SJSA1 (cell line): ENCODE data around the gene ASB4. TPM values are rescaled to one million over a fixed set of nuclear protein-coding genes. Genes with fewer than 3 reads are reported as not detected.
"Not testable (repeated sequence)": the region's sequence is repeated elsewhere in the genome, so short reads cannot be mapped to it uniquely, and the experiment has no call there.

ENCODE experiments used
- DNase-seq, 2 experiments: peaks; one replicate each; pipeline ENCODE4 v3.0.0-alpha.2; 2015 to 2020; ENCODE audit warnings: low spot score in 2 of 2, low read depth in 1 of 2
- H3K27ac ChIP-seq: fragments of 250-450 bp; sonication (Bioruptor Pico); 2 replicates; pipeline ENCODE4 v1.5.1; 2020; ENCODE audit warnings: mild to moderate bottlenecking, moderate library complexity
- H3K27me3 ChIP-seq: fragments of 250-450 bp; sonication (Bioruptor Pico); replicated peaks from 2 replicates; pipeline ENCODE4 v1.5.1; 2020; ENCODE audit warnings: mild to moderate bottlenecking, moderate library complexity
- H3K36me3 ChIP-seq: fragments of 250-450 bp; sonication (Bioruptor Pico); 2 replicates; pipeline ENCODE4 v1.5.1; 2020; ENCODE audit warnings: mild to moderate bottlenecking
- H3K4me1 ChIP-seq: fragments of 250-450 bp; sonication (Bioruptor Pico); replicated peaks from 2 replicates; pipeline ENCODE4 v1.6.1; 2021; ENCODE audit warnings: mild to moderate bottlenecking
- H3K4me3 ChIP-seq: fragments of 250-450 bp; sonication (Bioruptor Pico); 2 replicates; pipeline ENCODE4 v1.5.1; 2020; ENCODE audit warnings: mild to moderate bottlenecking
- H3K9me3 ChIP-seq: fragments of 250-450 bp; sonication (Bioruptor Pico); replicated peaks from 2 replicates; pipeline ENCODE4 v1.5.1; 2020; ENCODE audit warnings: mild to moderate bottlenecking
- total RNA-seq: library from RNA; depleted of rRNA; stranded (reverse); fragments of >200 nt; shearing (Covaris generic); gene quantifications from 2 replicates; pipeline ENCODE4 v1.2.3, GENCODE V29; 2014; rRNA removed

The ASB4 gene, protein sequence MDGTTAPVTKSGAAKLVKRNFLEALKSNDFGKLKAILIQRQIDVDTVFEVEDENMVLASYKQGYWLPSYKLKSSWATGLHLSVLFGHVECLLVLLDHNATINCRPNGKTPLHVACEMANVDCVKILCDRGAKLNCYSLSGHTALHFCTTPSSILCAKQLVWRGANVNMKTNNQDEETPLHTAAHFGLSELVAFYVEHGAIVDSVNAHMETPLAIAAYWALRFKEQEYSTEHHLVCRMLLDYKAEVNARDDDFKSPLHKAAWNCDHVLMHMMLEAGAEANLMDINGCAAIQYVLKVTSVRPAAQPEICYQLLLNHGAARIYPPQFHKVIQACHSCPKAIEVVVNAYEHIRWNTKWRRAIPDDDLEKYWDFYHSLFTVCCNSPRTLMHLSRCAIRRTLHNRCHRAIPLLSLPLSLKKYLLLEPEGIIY
- total RNA-seq = not detected in 2 replicates

DNA sequence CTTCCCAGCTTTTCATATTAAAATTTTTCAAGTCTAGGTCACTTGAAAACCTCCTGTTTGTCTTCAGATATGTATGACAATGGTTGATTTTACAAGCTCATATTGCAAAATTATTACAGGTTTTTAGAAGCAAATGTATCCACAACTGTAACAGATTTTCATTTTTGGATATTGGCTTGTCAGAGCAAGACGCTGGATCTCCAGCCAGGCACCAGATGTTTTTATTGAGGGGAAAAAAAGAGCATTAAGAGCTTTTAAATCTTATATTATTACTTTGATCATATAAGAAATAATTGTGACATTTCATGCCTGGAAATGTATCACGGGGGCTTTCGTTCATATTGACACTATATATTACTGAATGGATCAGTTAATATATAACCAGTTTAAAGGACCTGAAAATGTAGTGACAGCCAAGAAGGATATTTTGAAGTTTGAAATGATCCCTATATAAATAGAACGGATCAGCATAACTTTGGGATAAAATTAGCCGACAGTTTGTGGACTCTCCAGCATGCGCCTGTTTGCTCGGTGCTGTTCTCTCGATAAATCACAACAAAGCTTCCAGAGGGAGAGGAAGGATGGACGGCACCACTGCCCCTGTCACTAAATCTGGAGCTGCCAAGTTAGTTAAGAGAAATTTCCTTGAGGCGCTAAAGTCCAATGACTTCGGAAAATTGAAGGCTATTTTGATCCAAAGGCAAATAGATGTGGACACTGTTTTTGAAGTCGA is at the start of gene ASB4:
TSS of gene ASB4 (plus strand) at position 553 of the 733 bp plus-strand sequence. CDS start at position 582, 29 bp downstream.
- Histone ChIP-seq H3K27me3 (peaks cover 4% of the 10 kb centered on the region), H3K9me3 (no peaks in the 10 kb centered on the region), H3K4me3 (no peak within 1 kb of the TSS), H3K4me1 (no peaks in the 10 kb centered on the region), H3K36me3 (no peaks in the 10 kb centered on the region), H3K27ac (no peak within 1 kb of the TSS)
- no peak for DNase-seq

DNA sequence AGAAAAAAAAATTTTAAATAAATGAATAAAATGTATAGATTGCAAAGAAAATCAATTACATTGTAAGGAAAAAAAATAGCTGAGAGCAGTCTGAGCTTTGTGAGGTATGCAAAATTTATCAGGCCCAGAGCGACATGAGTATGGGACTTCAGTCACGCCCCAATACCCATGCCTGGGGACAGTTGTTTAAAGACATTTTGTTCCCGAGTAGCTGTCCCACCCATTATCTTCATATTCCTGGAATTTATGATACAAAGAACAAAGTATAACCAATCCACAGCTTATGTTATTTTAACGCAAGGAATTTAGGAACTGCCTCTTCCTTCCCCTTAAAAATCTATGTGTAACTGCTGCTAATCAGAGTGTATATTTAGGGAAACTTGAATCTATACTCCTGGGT is 49.3 kb upstream of the ASB4 start:
- DNase-seq = no peak
- Histone ChIP-seq H3K9me3 (no peaks in the 10 kb centered on the region), H3K27ac (no peak overlapping the region), H3K4me1 (peaks cover 14% of the 10 kb centered on the region), H3K4me3 (no peak overlapping the region), H3K27me3 (no peaks in the 10 kb centered on the region), H3K36me3 (0 out of 2 replicates have a peak, but pooled peaks cover 3% of the 10 kb centered on the region)

DNA sequence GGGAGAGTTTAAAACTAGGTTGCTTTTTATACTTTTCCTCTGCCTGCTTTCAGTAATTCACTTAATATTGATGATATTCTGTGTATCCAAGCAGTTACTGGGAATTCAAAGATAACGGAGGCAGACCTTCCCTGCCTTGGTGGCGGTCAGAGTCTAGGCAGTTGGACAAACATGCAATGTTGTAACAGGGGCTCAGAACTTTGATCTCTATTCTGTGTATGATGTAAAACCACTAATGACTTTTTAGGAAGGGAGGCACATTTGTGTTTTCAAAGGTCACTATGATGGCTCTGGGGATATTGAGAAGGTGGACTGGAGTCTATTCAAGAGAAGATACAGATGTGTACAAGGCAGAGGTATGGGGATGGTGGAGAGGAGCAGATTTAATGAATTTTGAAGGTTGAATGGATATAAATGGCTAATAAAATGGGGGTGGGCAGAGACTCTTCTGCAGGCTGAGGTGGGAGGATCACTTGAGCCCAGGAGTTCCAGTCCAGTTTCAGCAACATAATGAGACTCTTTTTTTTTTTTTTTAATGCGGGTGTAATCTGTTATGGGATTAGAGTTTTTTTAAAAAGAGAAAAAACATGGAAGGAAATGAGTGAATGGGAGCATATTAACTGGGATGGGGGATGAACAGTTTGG is 45.2 kb upstream of the ASB4 start:
- no peak for DNase-seq
- no peak overlapping the region for H3K4me3 ChIP-seq
- H3K27ac ChIP-seq = no peak overlapping the region
- peaks cover 1% of the 10 kb centered on the region for H3K4me1 ChIP-seq
- H3K36me3 ChIP-seq = no peaks in the 10 kb centered on the region
- H3K27me3 ChIP-seq = no peaks in the 10 kb centered on the region
- H3K9me3 ChIP-seq = no peaks in the 10 kb centered on the region

DNA sequence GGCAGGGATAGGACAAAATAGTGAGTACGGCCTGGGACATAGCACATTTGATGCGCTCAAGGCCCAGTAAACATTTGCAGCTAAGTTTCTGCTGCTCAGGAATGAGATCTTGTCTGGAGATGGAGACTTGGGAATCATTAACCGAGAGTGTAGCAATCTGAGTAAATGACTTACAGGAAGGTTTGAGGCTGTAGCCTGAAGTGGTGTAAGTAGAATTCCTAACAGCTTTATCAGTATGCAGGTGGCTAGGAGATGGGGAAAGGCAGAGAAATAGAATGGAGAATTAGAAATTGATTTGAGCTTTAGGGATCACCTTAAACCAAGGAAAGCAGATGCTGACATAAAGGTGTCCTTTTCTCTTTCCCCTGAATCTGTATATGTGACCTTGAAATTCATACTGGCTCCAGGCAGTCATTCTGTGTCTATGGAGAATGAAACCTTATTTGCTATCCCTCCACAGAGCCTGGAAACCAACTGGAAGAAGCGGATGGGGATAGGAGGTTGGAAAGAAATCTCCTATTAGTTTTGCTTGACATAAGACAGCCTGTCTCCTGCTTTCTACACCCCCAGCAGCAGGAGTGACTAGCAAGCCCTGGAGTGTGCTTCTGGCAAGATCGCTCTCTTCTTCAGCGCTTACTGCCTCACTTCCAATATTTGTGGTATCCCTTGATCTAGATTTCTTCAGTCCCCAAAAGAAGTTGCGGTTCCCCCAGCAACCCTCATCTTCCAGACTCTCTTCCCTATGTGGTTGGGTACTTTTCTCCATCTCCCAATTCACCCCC is 44.5 kb upstream of the ASB4 start:
- H3K9me3 ChIP-seq = no peaks in the 10 kb centered on the region
- DNase-seq = no peak
- H3K4me1 ChIP-seq = no peaks in the 10 kb centered on the region
- no peaks in the 10 kb centered on the region for H3K27me3 ChIP-seq
- H3K36me3 ChIP-seq = no peaks in the 10 kb centered on the region
- no peak overlapping the region for H3K4me3 ChIP-seq
- no peak overlapping the region for H3K27ac ChIP-seq

DNA sequence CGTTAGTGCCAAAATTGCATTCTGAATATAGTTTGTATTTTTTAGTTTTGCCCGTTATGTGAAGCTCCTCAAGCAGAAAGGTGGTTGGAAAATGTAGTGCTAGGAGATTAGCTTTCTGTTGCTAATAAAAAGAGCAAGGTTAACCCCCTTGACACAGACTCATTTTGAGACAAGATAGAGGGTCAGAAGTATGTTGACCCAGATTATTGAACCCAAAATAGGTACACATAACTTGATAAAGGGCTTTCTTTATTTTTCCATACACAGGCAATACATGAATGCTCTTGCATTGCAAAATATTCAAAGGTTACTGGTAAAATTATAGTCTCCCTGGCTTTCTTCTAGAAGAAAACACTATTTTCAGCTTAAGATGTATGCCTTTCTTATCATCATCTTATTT is 40.9 kb upstream of the ASB4 start:
- no peak overlapping the region for H3K27ac ChIP-seq
- no peaks in the 10 kb centered on the region for H3K9me3 ChIP-seq
- 0 out of 2 replicates have a peak, but pooled peaks cover 5% of the 10 kb centered on the region for H3K27me3 ChIP-seq
- H3K4me1 ChIP-seq = no peaks in the 10 kb centered on the region
- no peaks in the 10 kb centered on the region for H3K36me3 ChIP-seq
- no peak for DNase-seq
- H3K4me3 ChIP-seq = no peak overlapping the region

DNA sequence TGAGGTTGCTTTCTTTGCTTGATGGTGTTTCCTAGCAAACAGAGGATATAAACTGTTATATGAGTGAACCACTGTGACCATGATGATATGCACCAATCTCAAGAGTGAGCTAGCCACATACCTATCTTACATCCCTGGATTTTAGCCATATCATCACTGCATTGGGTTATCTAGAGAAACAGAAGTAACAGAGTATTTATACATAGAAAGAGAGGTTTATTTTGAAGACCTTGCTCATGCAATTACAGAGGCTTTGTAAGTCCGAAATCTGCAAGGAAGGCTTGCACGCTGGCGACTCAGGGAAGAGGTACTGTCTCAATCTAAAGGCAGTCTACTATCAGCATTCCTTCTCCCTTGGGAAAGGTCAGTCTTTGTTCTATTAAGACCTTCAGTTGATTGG is 39.1 kb upstream of the ASB4 start:
- no peaks in the 10 kb centered on the region for H3K4me1 ChIP-seq
- no peak for DNase-seq

DNA sequence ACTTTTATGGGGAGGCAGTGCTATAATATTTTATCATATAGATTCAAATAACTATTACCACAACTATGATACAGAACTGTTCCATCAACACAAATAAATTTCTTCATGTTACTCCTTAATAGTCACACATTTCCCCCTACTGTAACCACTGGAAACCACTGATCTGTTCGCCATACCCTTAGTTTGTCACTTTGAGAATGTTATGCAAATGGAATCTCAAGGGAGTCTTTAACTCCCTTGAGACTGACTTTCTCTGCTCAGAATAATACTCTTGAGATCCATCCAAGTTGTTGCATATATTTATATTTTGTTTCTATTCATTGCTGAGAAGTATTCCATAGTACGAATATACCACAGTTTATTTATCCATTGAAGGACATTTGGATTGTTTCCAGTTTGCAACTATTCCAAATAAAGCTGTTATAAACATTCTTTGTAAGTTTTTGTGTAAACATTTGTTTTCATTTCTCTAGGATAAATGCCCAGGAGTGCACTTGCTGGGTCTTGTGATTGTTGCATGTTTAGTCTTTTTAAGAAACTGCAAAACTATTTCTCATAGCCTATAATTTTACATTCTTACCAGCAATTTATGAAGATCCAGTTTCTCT is 31.2 kb upstream of the ASB4 start:
- no peaks in the 10 kb centered on the region for H3K4me1 ChIP-seq
- peak in 1 of 2 experiments; percentile 10 for DNase-seq
- no peaks in the 10 kb centered on the region for H3K9me3 ChIP-seq
- H3K36me3 ChIP-seq = no peaks in the 10 kb centered on the region
- peaks cover under 1% of the 10 kb centered on the region for H3K27me3 ChIP-seq
- H3K27ac ChIP-seq = no peak overlapping the region
- no peak overlapping the region for H3K4me3 ChIP-seq

More for the DNA sequence above, 39.1 kb upstream of the ASB4 start:
- H3K27ac ChIP-seq = no peak overlapping the region
- no peak overlapping the region for H3K4me3 ChIP-seq
- H3K36me3 ChIP-seq = no peaks in the 10 kb centered on the region
- H3K27me3 ChIP-seq = 0 out of 2 replicates have a peak, but pooled peaks cover 5% of the 10 kb centered on the region
- H3K9me3 ChIP-seq = no peaks in the 10 kb centered on the region

DNA sequence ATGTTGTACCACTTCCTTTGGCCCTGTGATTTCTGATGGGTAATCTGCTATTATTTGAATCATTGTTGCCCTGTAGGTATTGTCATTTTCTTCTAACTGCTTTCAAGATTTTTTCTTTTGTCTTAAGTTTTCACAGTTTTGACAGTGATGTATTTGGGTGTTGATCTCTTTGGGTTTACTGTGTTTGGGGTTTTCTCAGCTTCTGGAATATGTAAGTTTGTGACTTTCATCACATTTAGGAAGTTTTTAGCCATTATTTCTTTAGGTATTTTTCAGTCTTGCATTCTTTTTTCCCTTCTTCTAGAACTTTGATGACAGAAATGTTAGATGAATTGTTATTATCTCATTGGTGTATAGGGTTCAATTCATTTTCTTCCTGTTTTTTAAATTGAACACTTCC is 27.8 kb upstream of the ASB4 start:
- no peaks in the 10 kb centered on the region for H3K36me3 ChIP-seq
- H3K4me1 ChIP-seq = no peaks in the 10 kb centered on the region
- H3K27ac ChIP-seq = no peak overlapping the region
- no peak overlapping the region for H3K4me3 ChIP-seq
- H3K27me3 ChIP-seq = no peaks in the 10 kb centered on the region; the same call in none of the 2 replicates
- 0 out of 2 replicates have a peak, but pooled peaks cover 5% of the 10 kb centered on the region for H3K9me3 ChIP-seq
- DNase-seq = no peak

DNA sequence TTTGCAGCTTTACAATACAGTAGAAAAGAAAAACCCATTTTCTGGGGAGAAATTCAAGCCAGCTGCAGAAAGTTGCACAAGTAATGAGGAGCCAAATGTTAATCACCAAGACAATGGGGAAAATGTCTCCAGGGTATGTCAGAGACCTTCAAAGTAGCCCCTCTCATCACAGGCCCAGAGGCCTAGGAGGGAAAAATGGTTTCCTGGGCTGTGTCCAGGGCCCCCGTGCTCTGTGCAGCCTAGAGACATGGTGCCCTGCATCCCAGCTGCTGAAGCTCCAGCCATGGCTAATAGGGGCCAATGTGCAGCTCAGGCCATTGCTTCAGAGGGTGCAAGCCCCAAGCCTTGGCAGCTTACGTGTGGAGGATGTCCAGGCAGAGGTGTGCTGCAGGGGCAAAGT is 25.1 kb upstream of the ASB4 start:
- not testable (repeated sequence) for H3K4me1 ChIP-seq, H3K9me3 ChIP-seq, H3K4me3 ChIP-seq, H3K27me3 ChIP-seq, H3K27ac ChIP-seq, H3K36me3 ChIP-seq, DNase-seq

DNA sequence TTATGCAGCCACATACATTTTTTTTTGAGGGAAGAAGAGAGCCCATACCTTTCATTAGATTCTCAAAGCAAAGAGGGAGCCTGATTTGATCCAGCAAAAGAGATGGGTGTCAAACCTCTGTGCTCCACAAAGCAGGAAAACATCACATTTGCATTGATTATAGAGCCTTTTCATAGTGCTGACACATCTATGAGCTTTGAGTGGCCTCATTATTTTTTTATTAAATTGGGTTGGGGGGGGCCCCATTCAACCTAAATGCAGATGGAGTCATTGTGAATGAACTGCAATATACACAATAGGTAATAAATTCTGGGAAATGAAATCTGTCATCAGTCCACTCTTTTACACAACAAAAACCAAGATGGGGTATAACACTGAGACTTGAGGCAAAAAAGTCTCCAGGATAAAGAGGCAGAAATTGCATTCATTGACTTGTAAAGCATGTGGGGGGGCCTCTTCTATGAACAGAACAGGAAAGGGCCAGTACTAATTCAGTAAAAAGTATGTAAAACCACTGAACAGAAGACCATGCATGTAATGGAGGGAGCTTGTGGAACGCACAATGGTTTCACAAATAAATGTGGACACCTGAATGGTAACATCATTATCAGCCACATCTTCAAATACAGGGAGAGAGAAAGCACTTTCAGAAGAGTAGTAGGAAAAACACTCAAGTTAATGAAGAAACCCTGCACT is 17.7 kb upstream of the ASB4 start:
- no peak overlapping the region for H3K4me3 ChIP-seq
- H3K36me3 ChIP-seq = no peaks in the 10 kb centered on the region
- no peaks in the 10 kb centered on the region for H3K9me3 ChIP-seq
- H3K27ac ChIP-seq = no peak overlapping the region
- no peaks in the 10 kb centered on the region for H3K4me1 ChIP-seq
- no peak for DNase-seq
- no peaks in the 10 kb centered on the region; the same call in none of the 2 replicates for H3K27me3 ChIP-seq

DNA sequence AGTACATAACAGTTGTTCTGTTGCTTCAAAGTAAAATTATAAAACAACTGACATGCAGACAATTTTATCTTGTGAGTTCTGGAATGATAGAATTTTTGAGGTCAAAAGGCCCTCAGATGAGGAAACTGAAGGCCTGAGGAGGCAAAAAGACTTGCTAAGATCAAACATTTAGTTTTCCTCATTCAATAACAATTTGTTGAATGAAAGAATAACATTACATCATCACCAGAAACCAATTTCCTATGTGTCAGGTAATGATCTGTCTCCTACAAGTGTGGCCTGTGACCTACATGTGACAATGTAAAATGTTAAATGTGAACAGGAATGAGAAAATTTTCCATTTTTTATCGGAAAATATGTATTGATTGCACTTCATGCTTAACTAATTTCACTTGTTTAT is 16.6 kb upstream of the ASB4 start:
- H3K4me1 ChIP-seq = no peaks in the 10 kb centered on the region
- no peak overlapping the region for H3K27ac ChIP-seq
- no peak overlapping the region for H3K4me3 ChIP-seq
- no peak for DNase-seq
- no peaks in the 10 kb centered on the region for H3K9me3 ChIP-seq
- H3K36me3 ChIP-seq = no peaks in the 10 kb centered on the region
- no peaks in the 10 kb centered on the region; the same call in none of the 2 replicates for H3K27me3 ChIP-seq

DNA sequence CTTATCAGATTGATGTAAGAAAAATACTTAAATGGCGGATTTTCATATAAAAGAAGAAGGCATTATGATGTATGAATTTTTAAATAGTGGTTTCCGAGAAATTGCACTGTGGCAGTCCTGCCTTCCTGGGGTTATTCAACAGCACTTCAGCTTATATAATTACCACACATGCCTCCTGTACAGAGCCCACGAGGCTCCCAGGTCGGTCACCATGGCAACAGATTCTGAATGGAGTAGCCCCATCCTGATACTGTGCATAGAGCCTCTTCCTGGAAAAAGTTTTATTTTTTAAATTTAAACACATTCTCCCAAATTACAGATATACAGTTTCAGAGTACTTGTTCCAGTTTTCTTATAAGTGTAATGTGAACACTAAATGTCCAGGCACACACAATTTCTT is 15.9 kb upstream of the ASB4 start:
- Histone ChIP-seq H3K4me1 (no peaks in the 10 kb centered on the region), H3K4me3 (no peak overlapping the region), H3K9me3 (no peaks in the 10 kb centered on the region), H3K27me3 (no peaks in the 10 kb centered on the region; the same call in none of the 2 replicates), H3K36me3 (no peaks in the 10 kb centered on the region), H3K27ac (no peak overlapping the region)
- DNase-seq = no peak
